Measurements from ENCODE around the gene IZUMO1. TPM values are rescaled to one million over a fixed set of nuclear protein-coding genes. Genes with fewer than 3 reads are reported as not detected.
"Not testable (repeated sequence)": the region's sequence is repeated elsewhere in the genome, so short reads cannot be mapped to it uniquely, and the experiment has no call there.

IZUMO1 gene
- total RNA-seq, 1 donor from 2014 or later = not detected

DNA sequence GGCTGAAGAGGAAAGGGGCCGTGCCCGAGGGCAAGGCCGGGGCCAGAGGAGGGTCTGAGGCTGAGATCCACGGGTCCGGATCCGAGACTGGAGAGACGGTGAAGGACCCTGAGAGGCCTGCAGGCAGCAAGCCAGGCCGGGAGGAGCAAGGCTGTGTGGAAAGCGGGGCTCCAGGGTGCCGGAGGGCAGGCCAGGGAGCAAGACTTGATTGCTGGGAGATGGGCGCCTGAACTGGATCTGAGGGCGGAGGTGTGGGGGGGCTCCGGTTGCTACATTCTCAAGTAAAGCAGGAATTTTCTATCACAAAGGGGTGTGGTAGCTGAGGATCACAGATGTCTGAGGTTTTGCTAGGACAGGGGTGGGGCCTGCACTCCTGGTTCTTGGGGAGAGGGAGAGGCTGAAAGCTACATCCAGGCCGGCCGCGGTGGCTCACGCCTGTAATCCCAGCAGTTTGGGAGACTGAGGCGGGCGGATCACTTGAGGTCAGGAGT is 31.0 kb downstream of the IZUMO1 start:
- ATAC-seq (no peak), DNase-seq (ENCODE audit: low spot score) (peak; percentile 57)

DNA sequence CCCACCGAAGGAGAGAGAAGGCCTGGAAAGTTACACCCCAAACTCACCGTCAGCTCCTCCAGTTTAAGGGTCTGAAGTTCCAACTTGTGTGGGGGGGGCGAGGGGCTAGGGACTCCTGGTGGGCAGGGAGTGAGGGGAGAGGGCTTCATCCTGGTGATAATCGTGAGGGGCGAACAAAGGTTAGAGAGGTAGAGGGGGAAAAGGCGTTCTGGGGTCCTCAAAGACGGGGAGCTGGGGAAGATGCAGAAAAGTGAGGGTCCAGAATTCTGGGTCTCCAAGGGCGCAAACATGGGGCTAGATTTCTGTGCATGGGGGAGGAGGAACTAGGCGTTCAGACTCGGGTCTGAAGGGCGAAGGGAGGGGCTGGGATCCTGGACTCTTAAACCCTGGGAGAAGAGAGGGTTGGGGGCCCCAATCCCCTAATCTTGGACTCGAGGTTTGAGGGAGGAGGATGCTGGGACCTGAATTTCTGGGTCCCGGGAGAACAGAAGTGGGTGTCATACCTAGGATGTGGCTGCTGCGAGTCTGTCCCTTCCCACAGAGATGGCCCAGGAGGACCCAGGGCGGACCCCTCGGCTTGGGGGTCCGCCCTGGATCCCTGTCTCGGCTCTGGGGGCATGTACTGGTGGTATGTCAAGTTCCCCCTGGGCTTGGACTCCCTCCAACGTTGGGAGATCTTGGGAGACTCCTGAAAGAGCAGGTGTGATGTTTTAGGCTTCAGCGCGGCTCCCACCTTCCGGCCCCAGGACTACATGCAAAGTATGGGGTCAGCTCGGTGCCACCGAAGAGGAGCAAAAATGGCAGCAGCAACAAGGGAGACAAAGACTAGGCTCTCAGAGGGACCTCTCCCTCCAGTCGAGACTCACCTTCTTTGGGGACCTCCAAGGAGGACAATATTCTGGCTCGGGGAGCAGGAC is 31.7 kb downstream of the IZUMO1 start:
- DNase-seq (ENCODE audit: low spot score) = no peak
- ATAC-seq = no peak

DNA sequence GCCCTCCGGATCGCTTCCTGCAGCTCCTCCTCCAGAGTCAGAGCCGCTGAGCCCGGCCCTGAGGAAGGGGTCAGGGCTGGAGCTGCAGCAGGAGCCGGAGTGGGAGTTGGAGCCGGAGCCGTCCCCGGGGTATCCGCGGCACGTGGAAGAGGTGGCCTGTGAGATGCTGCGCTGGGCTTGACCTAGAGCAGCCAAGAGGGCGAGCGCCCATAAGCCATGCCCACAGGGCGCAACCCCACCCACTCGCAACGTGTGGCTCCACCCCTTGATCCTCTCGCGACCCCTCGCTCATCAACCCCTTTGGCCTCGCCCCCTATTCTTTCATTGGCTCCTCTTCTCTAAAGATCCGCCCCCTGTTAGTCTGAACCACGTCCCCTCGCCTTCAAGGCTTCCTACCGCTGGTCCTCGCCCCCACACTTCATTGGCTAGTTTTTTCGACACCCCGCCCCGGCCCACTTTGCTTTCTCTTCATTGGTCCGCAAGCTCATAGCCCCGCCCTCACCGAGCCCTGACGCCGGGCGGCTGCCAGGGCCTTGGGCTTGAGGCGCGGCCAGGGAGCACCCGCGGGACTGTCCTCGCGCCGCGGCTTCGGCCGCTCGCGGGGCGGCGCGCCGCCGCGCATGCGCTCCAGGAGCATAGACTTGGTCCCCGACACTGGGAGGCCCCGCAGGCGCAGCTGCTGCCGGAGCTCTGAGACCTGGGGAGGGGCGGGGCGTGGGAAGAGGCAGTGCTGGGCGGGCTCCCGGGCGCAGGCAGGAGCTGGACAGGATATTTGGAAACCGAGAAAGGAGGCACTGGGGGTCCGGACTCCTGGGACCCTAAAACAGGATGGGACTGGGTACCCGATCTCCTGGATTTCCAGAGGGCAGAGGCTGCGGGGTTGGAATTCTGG is 32.6 kb downstream of the IZUMO1 start:
- ATAC-seq (peak; percentile 91), DNase-seq (ENCODE audit: low spot score) (peak; percentile 99)

DNA sequence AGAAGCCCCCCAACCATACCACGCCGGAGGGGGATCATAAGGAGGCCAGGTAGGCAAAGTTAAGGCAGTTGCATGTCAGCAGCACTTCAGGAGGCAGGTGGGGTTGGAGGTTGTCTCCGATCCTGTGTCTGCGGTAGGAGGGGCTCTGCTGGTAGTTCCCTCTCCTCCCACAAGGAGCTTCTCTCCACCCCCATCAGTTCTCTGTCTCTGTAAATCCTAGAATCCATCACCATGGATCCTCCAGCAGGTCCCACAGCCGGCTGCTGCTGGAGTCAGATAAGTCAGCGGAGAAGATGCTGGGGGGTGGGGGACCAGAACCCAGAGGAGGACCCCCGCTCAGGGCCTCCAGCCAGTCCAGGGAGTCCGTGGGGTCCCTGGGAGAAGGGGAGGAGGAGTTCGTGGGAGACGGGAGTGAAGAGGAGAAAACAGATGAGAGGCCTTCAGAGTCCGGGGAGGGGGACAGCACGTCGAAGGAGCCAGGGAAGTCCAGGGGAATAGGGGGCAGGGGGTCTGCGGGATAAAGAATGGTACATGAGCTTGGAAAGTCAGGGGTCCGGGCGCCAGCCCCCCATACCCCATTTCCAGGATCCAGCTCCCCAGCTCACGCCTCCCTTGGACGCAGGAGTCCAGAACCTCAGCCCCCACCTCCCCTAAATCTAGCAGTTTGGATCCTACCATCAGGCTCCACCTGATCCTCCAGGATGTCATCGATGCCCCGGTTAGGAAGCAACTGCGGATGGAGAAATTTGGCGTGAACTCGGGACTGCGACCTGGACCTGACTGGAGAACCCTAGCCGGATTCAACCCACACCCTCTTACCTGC is 33.5 kb downstream of the IZUMO1 start:
- no peak for DNase-seq (ENCODE audit: low spot score)
- ATAC-seq = no peak

DNA sequence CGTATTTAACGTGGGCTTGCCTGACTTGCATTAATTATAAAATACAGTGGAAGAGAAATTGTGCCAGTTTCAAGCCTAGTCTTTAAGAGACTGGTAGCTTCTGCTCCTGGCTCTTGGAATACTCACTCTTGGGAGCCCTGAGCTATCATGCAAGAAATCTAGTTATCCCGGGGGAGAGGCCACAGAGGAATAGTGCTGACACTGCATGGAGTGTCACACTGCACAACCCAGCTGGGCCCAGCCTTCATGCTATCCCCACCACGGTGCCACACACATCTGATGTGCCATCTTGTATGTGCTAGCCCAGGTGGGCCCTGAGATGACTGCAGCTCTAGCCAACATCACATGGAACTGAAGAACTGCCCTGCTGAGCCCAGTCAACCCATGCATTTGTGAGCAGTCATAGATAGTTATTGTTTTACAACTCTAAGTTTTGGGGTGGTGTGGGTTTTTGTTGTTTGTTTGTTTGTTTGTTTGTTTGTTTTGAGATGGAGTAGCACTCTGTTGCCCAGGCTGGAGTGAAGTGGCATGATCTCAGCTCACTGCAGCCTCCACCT is 35.5 kb downstream of the IZUMO1 start:
- ATAC-seq = no peak
- no peak for DNase-seq (ENCODE audit: low spot score)

DNA sequence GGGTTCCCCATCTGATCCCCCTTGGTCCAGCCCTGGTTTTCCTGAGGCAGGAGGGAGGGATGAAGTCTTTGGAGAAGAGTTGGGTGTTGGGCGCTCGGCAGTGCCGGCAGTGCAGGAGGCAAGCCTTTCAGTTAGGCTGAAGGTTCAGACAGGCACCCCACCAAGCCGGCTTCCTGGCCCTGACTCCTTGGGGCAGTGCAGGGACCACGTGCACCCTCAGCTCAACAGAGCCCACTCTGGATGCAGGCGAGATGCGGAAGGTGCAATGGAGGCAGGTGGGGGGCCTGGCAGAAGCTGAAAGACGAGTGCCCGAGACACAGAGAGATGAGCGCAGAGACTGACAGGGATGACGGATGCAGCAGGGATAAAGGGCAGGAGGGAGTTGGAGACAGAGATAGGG is 38.2 kb downstream of the IZUMO1 start:
- ATAC-seq (no peak), DNase-seq (ENCODE audit: low spot score) (no peak)

DNA sequence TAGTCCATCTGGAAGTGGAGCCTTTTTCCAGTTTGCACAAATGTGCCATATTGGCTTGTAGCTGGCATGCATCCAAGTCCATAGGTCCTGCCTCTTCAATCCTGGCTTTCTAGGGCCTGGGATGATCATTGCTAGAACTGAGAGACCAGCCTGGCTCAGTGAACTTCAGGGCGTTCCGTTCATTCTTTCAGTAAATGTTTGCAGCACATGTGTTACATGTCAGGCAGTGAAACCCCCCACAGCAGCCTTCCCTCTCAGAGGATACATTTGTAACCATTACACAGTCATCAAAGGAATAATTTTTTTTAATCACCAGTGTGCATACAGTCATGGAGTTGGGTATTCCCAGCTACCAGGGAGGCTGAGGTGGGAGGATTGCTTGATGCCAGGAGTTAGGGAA is 41.3 kb downstream of the IZUMO1 start:
- ATAC-seq (no peak), DNase-seq (ENCODE audit: low spot score) (no peak)

DNA sequence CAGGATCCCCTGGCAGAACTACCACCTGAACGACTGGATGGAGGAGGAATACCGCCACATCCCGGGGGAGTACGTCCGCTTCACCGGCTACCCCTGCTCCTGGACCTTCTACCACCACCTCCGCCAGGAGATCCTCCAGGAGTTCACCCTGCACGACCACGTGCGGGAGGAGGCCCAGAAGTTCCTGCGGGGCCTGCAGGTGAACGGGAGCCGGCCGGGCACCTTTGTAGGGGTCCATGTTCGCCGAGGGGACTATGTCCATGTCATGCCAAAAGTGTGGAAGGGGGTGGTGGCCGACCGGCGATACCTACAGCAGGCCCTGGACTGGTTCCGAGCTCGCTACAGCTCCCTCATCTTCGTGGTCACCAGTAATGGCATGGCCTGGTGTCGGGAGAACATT is 43.4 kb downstream of the IZUMO1 start:
- no peak for DNase-seq (ENCODE audit: low spot score)
- no peak for ATAC-seq

DNA sequence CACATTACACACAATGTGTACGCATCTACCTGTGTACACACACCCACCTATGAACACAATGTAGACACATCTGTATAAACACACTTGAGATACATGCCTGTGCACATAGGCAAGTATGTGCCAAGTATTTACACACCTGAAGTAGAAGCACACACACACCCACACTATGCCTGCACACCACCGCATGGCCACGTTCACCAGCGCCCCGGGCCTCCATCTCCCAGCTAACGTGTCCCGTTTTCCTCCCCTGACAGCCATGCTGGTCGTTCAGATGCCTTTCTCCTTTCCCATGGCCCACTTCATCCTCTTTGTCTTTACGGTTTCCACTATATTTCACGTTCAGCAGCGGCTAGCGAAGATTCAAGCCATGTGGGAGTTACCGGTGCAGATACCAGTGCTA is 44.0 kb downstream of the IZUMO1 start:
- no peak for ATAC-seq

DNA sequence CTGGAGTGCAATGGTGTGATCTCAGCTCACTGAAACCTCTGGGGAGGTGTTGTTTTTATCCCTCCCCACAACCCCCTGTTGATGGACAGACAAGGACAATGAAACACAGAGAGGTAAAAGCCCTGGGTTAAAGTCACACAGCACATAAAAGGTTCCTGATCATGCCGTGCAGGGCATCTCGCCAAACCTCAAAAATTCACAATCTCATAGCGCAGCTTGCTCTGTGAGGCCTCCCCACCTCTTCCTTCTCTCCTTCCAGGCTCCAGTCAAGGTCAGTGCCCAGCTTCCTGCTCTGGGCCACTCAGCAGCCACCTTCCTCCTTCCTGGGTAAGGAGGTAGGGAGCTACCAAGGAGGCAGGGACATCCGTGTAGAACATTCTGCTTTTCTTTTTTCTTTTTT is 48.7 kb downstream of the IZUMO1 start:
- DNase-seq (ENCODE audit: low spot score) = no peak
- ATAC-seq = peak; percentile 36

More for the DNA sequence above, 44.0 kb downstream of the IZUMO1 start:
- no peak for DNase-seq (ENCODE audit: low spot score)

DNA sequence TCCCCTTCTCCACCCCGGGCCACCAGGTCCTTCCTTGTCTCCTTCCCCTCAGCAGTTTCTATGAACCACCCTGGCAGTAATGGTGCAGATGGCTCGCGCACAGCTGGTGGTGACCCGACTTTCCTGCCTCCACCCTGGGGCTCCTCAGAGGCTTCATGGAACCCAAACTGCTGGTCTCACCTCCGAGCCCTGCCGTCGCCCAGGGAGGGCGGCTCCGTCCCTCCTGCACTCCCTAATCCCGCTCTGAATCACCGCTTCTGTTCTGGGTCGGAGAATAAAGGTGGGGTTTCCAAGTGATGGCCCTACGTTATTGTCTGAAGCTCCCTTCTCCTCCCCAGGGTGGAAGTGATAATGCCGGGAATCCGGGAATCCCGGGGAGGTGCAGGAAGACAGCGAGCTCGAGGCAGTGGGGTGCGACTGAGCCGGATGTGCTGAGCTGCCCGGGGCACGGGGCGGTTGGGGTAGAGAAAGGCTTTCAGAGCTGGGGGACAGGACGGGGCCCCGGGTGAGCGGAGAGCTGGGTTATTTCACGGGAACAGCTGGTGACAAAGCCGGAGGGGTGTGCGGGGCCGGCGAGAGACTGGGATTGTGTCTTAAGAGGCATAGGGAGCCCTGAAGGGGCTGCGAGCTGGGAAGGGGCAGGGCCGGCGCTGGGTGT is 50.2 kb downstream of the IZUMO1 start:
- DNase-seq (ENCODE audit: low spot score) (no peak), ATAC-seq (peak; percentile 35)

DNA sequence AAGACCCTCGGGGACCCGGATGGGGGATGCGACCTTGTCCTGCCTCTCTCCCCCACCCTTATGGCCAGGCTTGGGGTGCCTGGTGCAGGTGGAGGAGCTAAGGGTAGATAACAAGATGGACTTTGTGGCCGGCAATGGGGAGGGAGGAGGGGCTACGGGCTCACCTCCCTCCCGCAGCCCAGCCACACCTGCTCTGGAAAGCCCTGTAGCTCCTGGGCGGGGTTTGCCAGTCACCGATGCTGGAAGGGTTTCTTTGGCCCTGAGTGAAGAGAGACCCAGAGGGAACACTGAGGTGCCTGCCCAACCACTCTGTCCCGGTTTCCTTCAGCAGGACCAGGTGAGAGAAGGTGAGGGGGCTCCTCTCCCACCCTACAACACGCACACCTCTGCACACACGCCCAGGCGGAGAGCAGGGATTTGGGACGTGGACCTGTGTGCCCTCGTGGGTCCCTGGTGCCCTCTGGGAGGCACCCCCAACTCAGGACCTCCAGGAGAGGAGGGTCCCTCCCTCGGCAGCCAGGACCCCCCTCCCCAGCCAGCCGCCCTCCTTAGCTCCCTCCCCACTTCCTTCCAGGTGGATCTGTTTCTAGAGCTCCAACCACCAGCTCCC is 50.9 kb downstream of the IZUMO1 start, which contains the start of gene FUT2:
TSS of gene FUT2 (plus strand) at position 229 of the 610 bp plus-strand sequence. CDS start 6,986 bp downstream, outside the sequence.
- DNase-seq (ENCODE audit: low spot score) (no peak), ATAC-seq (peak; percentile 59)

DNA sequence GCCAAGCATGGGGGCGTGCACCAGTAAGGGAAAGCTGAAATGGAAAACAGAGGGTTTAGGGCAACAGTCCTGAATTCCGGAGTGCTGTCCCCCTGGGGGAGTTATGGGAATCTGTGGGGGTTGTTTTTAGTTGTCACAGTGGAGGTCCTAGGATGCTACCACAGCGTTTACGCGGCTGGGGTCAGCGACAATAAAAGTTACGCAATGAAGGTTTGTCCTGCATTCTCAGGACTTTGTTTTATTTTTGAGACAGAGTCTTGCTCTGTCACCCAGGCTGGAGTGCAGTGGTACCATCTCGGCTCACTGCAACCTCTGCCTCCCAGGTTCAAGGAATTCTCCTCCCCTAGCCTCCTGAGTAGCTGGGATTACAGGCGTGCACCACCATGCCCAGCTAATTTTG is 53.1 kb downstream of the IZUMO1 start:
- not testable (repeated sequence) for ATAC-seq; DNase-seq (ENCODE audit: low spot score)

Other genes starting within 250 kb of the IZUMO1 start
- 0.43 TPM for gene LMTK3, start 235.1 kb downstream of the IZUMO1 start, total RNA-seq
- gene SULT2B1, start 194.7 kb downstream of the IZUMO1 start, total RNA-seq = not detected
- not detected for gene SPACA4, start 140.2 kb downstream of the IZUMO1 start, total RNA-seq
- 0.18 TPM for gene FAM83E, start 131.8 kb downstream of the IZUMO1 start, total RNA-seq
- gene RPL18, start 127.7 kb downstream of the IZUMO1 start, total RNA-seq = 401 TPM
- gene SPHK2, start 127.4 kb downstream of the IZUMO1 start, total RNA-seq = 41.6 TPM
- 11.4 TPM for gene DBP, start 109.5 kb downstream of the IZUMO1 start, total RNA-seq
- 1.7 TPM for gene CA11, start 100.7 kb downstream of the IZUMO1 start, total RNA-seq
- 0.28 TPM for gene NTN5, start 73.9 kb downstream of the IZUMO1 start, total RNA-seq
- gene FUT2, start 50.9 kb downstream of the IZUMO1 start, total RNA-seq = not detected
- gene MAMSTR, start 27.2 kb downstream of the IZUMO1 start, total RNA-seq = 0.23 TPM
- 3.1 TPM for gene RASIP1, start 6.3 kb downstream of the IZUMO1 start, total RNA-seq
- 0.43 TPM for gene FUT1, start 5.7 kb upstream of the IZUMO1 start, total RNA-seq
- 0.75 TPM for gene FGF21, start 8.6 kb upstream of the IZUMO1 start, total RNA-seq
- gene BCAT2, start 64.1 kb upstream of the IZUMO1 start, total RNA-seq = 21.7 TPM
- 15.7 TPM for gene HSD17B14, start 89.6 kb upstream of the IZUMO1 start, total RNA-seq
- gene PLEKHA4, start 121.7 kb upstream of the IZUMO1 start, total RNA-seq = 7.6 TPM
- gene PPP1R15A, start 125.5 kb upstream of the IZUMO1 start, total RNA-seq = 5.7 TPM
- gene TULP2, start 151.8 kb upstream of the IZUMO1 start, total RNA-seq = not detected
- 300 TPM for gene NUCB1, start 153.4 kb upstream of the IZUMO1 start, total RNA-seq
- 0.23 TPM for gene DHDH, start 186.8 kb upstream of the IZUMO1 start, total RNA-seq
- gene BAX, start 208.0 kb upstream of the IZUMO1 start, total RNA-seq = 18.9 TPM
- 8,713 TPM for gene FTL, start 218.4 kb upstream of the IZUMO1 start, total RNA-seq
- 13.6 TPM for gene GYS1, start 246.4 kb upstream of the IZUMO1 start, total RNA-seq
- gene RUVBL2, start 247.0 kb upstream of the IZUMO1 start, total RNA-seq = 34.3 TPM